Spleen (tissue), 7 donors: ENCODE data around the gene UBE2E2.

Experiments used
- CTCF ChIP-seq, 11 experiments: fragments of 200-600 bp in 7 of 11; fragments of 450-650 bp in 4 of 11; sonication (generic) in 4 of 11; IDR thresholded peaks in 8 of 11; conservative IDR thresholded peaks in 3 of 11; 1 replicate in 7 of 11; 2 replicates in 4 of 11; pipeline versions ENCODE4 v1.4.0 to v1.8.0; 2016 to 2021; ENCODE audit warnings: antibody characterized with exemption in 11 of 11, inconsistent platforms in 4 of 11, mild to moderate bottlenecking in 1 of 11
- POLR2AphosphoS5 ChIP-seq, 3 donors: sonication (generic); formaldehyde crosslinking; IDR thresholded peaks; one replicate each; pipeline ENCODE4 v1.5.1; 2017; ENCODE audit warnings: antibody characterized with exemption in 3 of 3
- donor health status: DM: no; HTN: no; CAD: no; lungs with moderate emphysema.
- donor health status: DM: no; HTN: no; CAD: no.
- donor health status: DM: no; HTN: no; CAD: no.

DNA sequence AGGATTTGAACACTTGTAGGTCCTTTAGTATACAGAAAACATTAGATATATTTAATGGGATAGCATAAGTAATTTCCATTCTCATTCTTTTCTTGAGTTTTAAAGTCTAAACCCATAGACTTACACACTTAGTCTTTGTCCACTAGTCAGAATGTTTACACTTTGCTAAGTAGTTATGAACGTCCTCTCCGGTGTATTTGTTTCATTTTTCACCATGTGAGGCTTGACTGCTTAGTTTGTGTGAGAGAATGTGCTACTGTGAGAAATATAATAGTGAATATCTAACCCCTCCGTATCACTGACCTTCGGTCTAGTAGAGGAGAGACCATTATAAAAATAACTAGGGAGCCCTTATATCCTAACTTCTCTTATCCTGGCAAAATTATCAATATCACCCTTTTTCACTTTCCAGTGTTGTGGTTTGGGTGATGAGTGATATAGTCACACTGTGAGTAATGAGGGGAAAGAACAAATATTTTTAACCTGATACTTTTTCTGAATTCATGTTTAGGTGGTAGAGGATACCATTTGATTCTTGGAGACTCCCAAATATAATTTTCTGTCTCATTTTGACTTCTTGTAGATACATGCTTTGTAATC lies 122.4 kb downstream of the UBE2E2 start:
- TF ChIP-seq CTCF (IDR thresholded peaks at IDR 0.05 in 8 of 11, conservative IDR thresholded peaks at IDR 0.05 in 3 of 11) (no peak), POLR2AphosphoS5 (IDR thresholded peaks at IDR 0.05) (no peak)
